HEK293 (cell line): ENCODE data around the gene PKD2L1.
A peak's percentile ranks its signal among the peaks of the same experiment; 100 is the strongest.

Source experiments
- FEZF1 ChIP-seq: fragments of 450-650 bp; formaldehyde crosslinking; IDR thresholded peaks from 2 replicates; pipeline ENCODE4 v1.5.1; 2016; ENCODE audit warnings: missing biosample characterization, missing genetic modification characterization
- GLI4 ChIP-seq: fragments of 450-650 bp; formaldehyde crosslinking; IDR thresholded peaks from 2 replicates; pipeline ENCODE4 v1.5.1; 2016; ENCODE audit warnings: missing biosample characterization, missing genetic modification characterization
- GLIS1 ChIP-seq: fragments of 450-650 bp; formaldehyde crosslinking; IDR thresholded peaks from 2 replicates; pipeline ENCODE4 v1.5.1; 2016; ENCODE audit warnings: missing biosample characterization, missing genetic modification characterization
- HOXC10 ChIP-seq: sonication (generic); formaldehyde crosslinking; IDR thresholded peaks from 2 replicates; pipeline ENCODE4 v1.8.1; 2023; ENCODE audit warnings: mild to moderate bottlenecking, missing genetic modification reagents
- PRDM1 ChIP-seq: fragments of 450-650 bp; formaldehyde crosslinking; IDR thresholded peaks from 2 replicates; pipeline ENCODE4; 2016; ENCODE audit warnings: missing biosample characterization, missing genetic modification characterization
- SP3 ChIP-seq: fragments of 450-650 bp; formaldehyde crosslinking; IDR thresholded peaks from 2 replicates; pipeline ENCODE4 v1.5.1; 2016; ENCODE audit warnings: missing biosample characterization, missing genetic modification characterization
- TRIM28 ChIP-seq: IDR thresholded peaks from 2 replicates; pipeline ENCODE4 v1.6.1; 2011; ENCODE audit warnings: low read length, control low read depth, borderline replicate concordance
- ZBTB17 ChIP-seq: fragments of 450-650 bp; formaldehyde crosslinking; IDR thresholded peaks from 2 replicates; pipeline ENCODE4 v1.5.1; 2016; ENCODE audit warnings: missing biosample characterization, missing genetic modification characterization
- ZBTB48 ChIP-seq: fragments of 450-650 bp; formaldehyde crosslinking; IDR thresholded peaks from 2 replicates; pipeline ENCODE4 v1.5.1; 2016; ENCODE audit warnings: missing biosample characterization, missing genetic modification characterization
- ZFHX2 ChIP-seq: fragments of 450-650 bp; formaldehyde crosslinking; conservative IDR thresholded peaks from 2 replicates; pipeline ENCODE4 v1.5.1; 2016; ENCODE audit warnings: missing biosample characterization, missing genetic modification characterization
- ZFP41 ChIP-seq: fragments of 450-650 bp; formaldehyde crosslinking; IDR thresholded peaks from 2 replicates; pipeline ENCODE4 v1.5.1; 2016; ENCODE audit warnings: missing biosample characterization, missing genetic modification characterization, borderline replicate concordance
- ZFP69B ChIP-seq: fragments of 450-650 bp; formaldehyde crosslinking; IDR thresholded peaks from 2 replicates; pipeline ENCODE4 v1.5.1; 2016; ENCODE audit warnings: missing biosample characterization, missing genetic modification characterization
- ZNF10 ChIP-seq: fragments of 450-650 bp; formaldehyde crosslinking; IDR thresholded peaks from 2 replicates; pipeline ENCODE4 v1.5.1; 2017; ENCODE audit warnings: missing biosample characterization, missing genetic modification characterization
- ZNF155 ChIP-seq: fragments of 450-650 bp; formaldehyde crosslinking; IDR thresholded peaks from 2 replicates; pipeline ENCODE4 v1.5.1; 2016; ENCODE audit warnings: missing biosample characterization, missing genetic modification characterization
- ZNF157 ChIP-seq: fragments of 450-650 bp; formaldehyde crosslinking; IDR thresholded peaks from 2 replicates; pipeline ENCODE4 v1.5.1; 2016; ENCODE audit warnings: missing biosample characterization, missing genetic modification characterization
- ZNF174 ChIP-seq: fragments of 450-650 bp; formaldehyde crosslinking; IDR thresholded peaks from 2 replicates; pipeline ENCODE4 v1.5.0; 2017; ENCODE audit warnings: missing biosample characterization, mild to moderate bottlenecking, missing genetic modification characterization
- ZNF341 ChIP-seq: fragments of 450-650 bp; formaldehyde crosslinking; IDR thresholded peaks from 2 replicates; pipeline ENCODE4; 2016; ENCODE audit warnings: low read depth, missing biosample characterization, missing genetic modification characterization
- ZNF510 ChIP-seq: fragments of 450-650 bp; formaldehyde crosslinking; IDR thresholded peaks from 2 replicates; pipeline ENCODE4 v1.5.1; 2018; ENCODE audit warnings: mild to moderate bottlenecking, missing genetic modification characterization, missing biosample characterization; ENCODE audit not compliant: insufficient replicate concordance
- ZNF610 ChIP-seq: fragments of 450-650 bp; formaldehyde crosslinking; IDR thresholded peaks from 2 replicates; pipeline ENCODE4 v1.5.1; 2016; ENCODE audit warnings: missing biosample characterization, missing genetic modification characterization, borderline replicate concordance
- TF ChIP-seq, protein P1 (sequence below): fragments of 450-650 bp; formaldehyde crosslinking; IDR thresholded peaks from 2 replicates; pipeline ENCODE4 v1.5.1; 2016; ENCODE audit warnings: missing biosample characterization, missing genetic modification characterization
- TF ChIP-seq, protein P2 (sequence below): fragments of 450-650 bp; formaldehyde crosslinking; conservative IDR thresholded peaks from 2 replicates; pipeline ENCODE4 v1.5.1; 2016; ENCODE audit warnings: low read depth, missing biosample characterization, missing genetic modification characterization
- TF ChIP-seq, protein P3 (sequence below): fragments of 450-650 bp; formaldehyde crosslinking; IDR thresholded peaks from 2 replicates; pipeline ENCODE4 v1.5.1; 2017; ENCODE audit warnings: missing biosample characterization, missing genetic modification characterization
- TF ChIP-seq, protein P4 (sequence below): fragments of 450-650 bp; formaldehyde crosslinking; conservative IDR thresholded peaks from 2 replicates; pipeline ENCODE4 v1.5.1; 2016; ENCODE audit warnings: low read depth, missing biosample characterization, missing genetic modification characterization
- TF ChIP-seq, protein P5 (sequence below): fragments of 450-650 bp; formaldehyde crosslinking; IDR thresholded peaks from 2 replicates; pipeline ENCODE4 v1.5.1; 2017; ENCODE audit warnings: missing biosample characterization, missing genetic modification characterization

The PKD2L1 gene

DNA sequence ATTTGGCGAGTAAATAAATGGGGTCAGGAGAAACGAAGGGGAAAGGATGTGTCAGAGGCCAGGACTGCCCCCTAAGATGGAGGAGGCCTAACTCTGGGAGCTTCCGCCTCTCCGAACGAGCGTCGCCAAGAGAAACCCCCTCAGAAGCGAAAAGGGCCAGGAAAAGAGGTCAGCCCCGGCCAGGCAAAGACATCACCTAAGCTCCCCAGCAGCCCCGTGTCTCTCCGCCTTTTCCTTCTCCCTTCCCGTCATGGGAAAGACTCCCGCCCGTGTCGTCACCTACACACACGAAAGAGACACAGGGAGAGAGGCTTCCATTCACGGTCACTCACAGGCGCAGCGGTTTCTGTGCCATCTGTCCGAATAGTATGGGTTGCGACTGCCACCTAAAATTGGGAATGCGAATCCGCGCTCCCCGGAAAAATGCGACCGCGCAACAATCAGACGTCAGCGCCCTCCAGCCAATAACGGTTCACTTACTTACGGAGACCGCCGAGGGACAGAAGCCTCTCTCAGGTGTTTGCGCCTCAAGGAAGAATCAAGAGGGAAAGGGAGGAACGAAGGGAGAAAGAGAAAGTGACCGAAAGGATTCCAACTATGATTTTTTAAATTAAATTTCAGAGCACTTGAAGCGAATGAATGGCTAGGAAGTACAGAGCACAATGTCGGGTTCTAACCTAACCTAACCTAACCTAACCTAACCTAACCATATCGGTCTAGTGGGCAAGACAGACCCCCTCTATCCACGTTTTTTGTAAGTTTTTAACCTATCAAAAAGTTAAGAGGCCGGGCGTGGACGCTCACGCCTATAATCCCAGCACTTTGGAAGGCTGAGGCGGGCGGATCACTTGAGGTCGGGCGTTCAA, 62.6 kb downstream of the PKD2L1 start, which contains the start of gene CWF19L1 (continued):
- TF ChIP-seq, protein P1, sequence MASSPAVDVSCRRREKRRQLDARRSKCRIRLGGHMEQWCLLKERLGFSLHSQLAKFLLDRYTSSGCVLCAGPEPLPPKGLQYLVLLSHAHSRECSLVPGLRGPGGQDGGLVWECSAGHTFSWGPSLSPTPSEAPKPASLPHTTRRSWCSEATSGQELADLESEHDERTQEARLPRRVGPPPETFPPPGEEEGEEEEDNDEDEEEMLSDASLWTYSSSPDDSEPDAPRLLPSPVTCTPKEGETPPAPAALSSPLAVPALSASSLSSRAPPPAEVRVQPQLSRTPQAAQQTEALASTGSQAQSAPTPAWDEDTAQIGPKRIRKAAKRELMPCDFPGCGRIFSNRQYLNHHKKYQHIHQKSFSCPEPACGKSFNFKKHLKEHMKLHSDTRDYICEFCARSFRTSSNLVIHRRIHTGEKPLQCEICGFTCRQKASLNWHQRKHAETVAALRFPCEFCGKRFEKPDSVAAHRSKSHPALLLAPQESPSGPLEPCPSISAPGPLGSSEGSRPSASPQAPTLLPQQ, result peak; percentile 69; the same call in 1 of the 2 replicates
- TF ChIP-seq, protein P2, sequence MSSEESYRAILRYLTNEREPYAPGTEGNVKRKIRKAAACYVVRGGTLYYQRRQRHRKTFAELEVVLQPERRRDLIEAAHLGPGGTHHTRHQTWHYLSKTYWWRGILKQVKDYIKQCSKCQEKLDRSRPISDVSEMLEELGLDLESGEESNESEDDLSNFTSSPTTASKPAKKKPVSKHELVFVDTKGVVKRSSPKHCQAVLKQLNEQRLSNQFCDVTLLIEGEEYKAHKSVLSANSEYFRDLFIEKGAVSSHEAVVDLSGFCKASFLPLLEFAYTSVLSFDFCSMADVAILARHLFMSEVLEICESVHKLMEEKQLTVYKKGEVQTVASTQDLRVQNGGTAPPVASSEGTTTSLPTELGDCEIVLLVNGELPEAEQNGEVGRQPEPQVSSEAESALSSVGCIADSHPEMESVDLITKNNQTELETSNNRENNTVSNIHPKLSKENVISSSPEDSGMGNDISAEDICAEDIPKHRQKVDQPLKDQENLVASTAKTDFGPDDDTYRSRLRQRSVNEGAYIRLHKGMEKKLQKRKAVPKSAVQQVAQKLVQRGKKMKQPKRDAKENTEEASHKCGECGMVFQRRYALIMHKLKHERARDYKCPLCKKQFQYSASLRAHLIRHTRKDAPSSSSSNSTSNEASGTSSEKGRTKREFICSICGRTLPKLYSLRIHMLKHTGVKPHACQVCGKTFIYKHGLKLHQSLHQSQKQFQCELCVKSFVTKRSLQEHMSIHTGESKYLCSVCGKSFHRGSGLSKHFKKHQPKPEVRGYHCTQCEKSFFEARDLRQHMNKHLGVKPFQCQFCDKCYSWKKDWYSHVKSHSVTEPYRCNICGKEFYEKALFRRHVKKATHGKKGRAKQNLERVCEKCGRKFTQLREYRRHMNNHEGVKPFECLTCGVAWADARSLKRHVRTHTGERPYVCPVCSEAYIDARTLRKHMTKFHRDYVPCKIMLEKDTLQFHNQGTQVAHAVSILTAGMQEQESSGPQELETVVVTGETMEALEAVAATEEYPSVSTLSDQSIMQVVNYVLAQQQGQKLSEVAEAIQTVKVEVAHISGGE (tag by site-specific recombination), result no peak
- TF ChIP-seq ZNF510 (tag by site-specific recombination) (no peak), ZNF157 (tag by site-specific recombination) (no peak), ZFP41 (tag by site-specific recombination) (no peak), GLI4 (no peak), TRIM28 (0 out of 2 replicates have a peak, but pooled peaks have one; percentile 65), ZNF155 (no peak), ZNF341 (tag by site-specific recombination) (no peak), PRDM1 (tag by site-specific recombination) (peak; percentile 98), GLIS1 (tag by site-specific recombination) (no peak), ZFP69B (tag by site-specific recombination) (no peak), ZNF174 (tag by site-specific recombination) (no peak), ZBTB17 (peak; percentile 94), SP3 (tag by site-specific recombination) (peak; percentile 53), ZBTB48 (no peak), ZFHX2 (tag by site-specific recombination) (no peak), ZNF10 (tag by site-specific recombination) (no peak), FEZF1 (no peak), ZNF610 (tag by site-specific recombination) (no peak), HOXC10 (CRISPR knock-in tag) (no peak)
- TF ChIP-seq, protein P3, sequence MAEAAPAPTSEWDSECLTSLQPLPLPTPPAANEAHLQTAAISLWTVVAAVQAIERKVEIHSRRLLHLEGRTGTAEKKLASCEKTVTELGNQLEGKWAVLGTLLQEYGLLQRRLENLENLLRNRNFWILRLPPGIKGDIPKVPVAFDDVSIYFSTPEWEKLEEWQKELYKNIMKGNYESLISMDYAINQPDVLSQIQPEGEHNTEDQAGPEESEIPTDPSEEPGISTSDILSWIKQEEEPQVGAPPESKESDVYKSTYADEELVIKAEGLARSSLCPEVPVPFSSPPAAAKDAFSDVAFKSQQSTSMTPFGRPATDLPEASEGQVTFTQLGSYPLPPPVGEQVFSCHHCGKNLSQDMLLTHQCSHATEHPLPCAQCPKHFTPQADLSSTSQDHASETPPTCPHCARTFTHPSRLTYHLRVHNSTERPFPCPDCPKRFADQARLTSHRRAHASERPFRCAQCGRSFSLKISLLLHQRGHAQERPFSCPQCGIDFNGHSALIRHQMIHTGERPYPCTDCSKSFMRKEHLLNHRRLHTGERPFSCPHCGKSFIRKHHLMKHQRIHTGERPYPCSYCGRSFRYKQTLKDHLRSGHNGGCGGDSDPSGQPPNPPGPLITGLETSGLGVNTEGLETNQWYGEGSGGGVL (tag by site-specific recombination), result no peak
- TF ChIP-seq, protein P4, sequence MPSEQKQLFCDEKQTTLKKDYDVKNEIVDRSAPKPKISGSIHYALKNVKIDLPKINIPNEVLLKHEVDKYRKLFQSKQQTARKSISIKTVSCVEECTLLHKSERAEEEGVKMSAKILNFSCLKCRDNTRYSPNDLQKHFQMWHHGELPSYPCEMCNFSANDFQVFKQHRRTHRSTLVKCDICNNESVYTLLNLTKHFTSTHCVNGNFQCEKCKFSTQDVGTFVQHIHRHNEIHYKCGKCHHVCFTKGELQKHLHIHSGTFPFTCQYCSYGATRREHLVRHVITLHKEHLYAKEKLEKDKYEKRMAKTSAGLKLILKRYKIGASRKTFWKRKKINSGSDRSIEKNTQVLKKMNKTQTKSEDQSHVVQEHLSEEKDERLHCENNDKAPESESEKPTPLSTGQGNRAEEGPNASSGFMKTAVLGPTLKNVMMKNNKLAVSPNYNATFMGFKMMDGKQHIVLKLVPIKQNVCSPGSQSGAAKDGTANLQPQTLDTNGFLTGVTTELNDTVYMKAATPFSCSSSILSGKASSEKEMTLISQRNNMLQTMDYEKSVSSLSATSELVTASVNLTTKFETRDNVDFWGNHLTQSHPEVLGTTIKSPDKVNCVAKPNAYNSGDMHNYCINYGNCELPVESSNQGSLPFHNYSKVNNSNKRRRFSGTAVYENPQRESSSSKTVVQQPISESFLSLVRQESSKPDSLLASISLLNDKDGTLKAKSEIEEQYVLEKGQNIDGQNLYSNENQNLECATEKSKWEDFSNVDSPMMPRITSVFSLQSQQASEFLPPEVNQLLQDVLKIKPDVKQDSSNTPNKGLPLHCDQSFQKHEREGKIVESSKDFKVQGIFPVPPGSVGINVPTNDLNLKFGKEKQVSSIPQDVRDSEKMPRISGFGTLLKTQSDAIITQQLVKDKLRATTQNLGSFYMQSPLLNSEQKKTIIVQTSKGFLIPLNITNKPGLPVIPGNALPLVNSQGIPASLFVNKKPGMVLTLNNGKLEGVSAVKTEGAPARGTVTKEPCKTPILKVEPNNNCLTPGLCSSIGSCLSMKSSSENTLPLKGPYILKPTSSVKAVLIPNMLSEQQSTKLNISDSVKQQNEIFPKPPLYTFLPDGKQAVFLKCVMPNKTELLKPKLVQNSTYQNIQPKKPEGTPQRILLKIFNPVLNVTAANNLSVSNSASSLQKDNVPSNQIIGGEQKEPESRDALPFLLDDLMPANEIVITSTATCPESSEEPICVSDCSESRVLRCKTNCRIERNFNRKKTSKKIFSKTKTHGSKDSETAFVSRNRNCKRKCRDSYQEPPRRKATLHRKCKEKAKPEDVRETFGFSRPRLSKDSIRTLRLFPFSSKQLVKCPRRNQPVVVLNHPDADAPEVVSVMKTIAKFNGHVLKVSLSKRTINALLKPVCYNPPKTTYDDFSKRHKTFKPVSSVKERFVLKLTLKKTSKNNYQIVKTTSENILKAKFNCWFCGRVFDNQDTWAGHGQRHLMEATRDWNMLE (tag by site-specific recombination), result peak; percentile 68
- TF ChIP-seq, protein P5, sequence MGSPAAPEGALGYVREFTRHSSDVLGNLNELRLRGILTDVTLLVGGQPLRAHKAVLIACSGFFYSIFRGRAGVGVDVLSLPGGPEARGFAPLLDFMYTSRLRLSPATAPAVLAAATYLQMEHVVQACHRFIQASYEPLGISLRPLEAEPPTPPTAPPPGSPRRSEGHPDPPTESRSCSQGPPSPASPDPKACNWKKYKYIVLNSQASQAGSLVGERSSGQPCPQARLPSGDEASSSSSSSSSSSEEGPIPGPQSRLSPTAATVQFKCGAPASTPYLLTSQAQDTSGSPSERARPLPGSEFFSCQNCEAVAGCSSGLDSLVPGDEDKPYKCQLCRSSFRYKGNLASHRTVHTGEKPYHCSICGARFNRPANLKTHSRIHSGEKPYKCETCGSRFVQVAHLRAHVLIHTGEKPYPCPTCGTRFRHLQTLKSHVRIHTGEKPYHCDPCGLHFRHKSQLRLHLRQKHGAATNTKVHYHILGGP, result no peak
